ENCODE measurements around the gene RFTN1. TPM values are rescaled to one million over a fixed set of nuclear protein-coding genes. Genes with fewer than 3 reads are reported as not detected.

Gene RFTN1
- total RNA-seq, 1 experiment from 2014 or later = 21.3 TPM

DNA sequence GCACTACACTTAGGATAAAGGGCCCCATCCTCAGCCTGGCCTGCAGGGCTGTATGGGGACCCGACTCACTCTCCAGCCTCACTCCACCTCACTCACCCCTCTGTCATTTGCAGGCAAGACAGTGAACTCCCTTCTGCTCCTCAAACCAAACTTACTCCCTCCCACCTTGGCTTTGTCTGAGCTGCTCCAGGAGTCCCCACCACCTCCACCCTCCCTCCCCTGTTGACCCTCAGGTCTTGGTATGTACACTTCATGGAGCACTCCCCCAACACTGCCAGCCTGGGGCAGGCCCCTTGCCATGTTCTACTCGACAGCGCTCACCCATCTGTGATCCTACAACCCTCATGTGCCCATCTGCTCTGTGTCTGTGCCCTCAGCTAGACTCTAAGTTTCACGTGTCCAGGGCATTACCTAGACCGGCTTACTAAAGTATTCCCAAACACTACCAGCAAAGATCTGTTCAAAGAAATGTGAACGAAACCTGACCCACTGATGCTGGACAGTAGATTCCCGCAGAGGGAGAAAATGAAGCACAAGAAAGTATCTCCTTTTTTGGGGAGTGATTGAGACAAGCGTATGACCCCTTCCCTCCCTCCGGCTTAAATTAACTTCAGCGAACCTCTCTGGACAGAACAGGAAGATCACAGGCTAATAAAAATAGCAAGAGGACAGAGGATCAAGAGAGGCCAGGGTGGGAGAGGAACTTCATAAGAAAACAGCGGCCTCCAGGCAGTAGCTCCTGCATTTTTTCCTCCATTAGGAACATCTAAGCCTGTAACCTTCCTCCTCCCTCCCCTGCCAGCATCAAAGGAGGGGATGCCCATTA, 113.2 kb downstream of the RFTN1 start:
- no peak for DNase-seq (ENCODE audit: low spot score)
- in situ Hi-C loops (cut with HindIII; ENCODE audit: low sequenced_read_pairs) = no loop called here

DNA sequence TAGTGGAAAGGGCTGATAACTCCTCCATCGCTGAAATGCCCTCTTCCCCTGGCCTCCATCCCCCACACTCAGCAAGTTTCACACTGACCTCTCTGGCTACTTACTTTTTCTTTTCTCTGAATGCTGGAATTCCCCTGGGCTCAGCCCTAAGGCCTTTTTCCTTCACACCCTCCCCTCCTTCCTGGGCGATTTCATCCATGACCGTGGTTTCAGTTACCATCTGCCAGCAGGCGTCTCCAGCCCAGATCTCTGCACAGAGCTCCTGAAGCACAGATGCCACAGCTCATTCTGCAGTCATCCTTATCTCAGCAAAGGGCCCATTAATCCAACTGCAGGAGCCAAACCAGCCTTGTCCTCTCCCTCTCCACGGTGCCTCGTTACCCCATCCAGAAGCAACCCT, 114.0 kb downstream of the RFTN1 start:
- in situ Hi-C loops (cut with HindIII; ENCODE audit: low sequenced_read_pairs) = no loop called here
- DNase-seq (ENCODE audit: low spot score) = peak; percentile 68

DNA sequence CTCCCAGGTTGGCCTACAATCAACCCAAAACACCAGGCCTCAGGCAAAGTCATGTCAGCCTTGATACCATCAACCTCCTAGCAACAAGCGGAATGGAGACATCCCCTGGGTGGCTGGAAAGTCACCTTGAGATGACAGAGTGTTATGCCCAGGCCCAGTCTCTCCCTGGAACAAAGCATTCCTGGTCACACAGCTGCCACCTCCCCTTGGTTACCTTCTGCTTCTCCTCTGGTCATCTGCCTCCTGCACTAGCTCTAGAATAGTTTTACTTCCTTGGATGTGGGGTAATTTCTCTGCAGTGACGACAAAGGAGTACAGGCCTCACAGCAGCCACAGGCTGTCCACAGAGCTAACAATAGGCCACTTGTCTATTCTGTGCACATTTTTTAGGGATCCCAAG, 114.9 kb downstream of the RFTN1 start:
- no peak for DNase-seq (ENCODE audit: low spot score)
- in situ Hi-C loops (cut with HindIII; ENCODE audit: low sequenced_read_pairs) = no loop called here

DNA sequence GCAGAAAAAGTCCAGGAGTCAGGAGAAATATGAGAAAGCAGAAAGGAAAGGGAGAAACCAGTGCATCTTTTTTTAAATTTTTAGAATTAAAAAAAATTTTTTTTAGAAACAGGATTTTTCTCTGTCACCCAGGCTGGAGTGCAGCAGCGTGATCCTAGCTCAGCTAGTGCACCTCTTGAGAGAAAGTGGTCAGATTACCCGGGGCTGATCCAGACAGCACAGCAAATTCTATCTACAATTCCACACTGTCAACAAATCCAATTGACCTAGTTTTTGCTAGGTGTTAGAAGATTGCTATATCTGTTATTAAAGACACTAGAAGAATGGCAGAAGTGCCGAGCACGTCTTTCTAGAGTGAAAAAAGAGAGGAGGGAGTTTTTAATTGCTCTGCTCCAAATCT, 117.3 kb downstream of the RFTN1 start:
- in situ Hi-C loops (cut with HindIII; ENCODE audit: low sequenced_read_pairs) = no loop called here
- DNase-seq (ENCODE audit: low spot score) = no peak

DNA sequence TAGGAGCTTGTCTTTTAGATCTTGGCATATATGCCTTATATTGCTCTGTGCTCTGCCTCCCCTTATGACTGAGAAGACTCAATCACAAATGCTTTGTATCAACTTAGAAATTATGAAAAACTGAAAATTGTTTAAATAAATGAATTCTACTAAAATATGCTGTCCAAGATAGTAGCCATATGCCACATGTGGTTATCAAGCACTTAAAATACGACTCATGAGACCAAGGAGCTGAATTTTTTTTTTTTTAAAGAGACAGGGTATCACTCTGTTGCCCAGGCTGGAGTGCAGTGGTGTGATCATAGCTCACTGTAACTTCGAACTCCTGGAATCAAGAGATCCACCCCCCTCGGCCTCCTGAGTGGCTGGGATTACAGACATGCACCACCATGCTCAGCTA, 118.3 kb downstream of the RFTN1 start:
- in situ Hi-C loops (cut with HindIII; ENCODE audit: low sequenced_read_pairs) = no loop called here
- no peak for DNase-seq (ENCODE audit: low spot score)

DNA sequence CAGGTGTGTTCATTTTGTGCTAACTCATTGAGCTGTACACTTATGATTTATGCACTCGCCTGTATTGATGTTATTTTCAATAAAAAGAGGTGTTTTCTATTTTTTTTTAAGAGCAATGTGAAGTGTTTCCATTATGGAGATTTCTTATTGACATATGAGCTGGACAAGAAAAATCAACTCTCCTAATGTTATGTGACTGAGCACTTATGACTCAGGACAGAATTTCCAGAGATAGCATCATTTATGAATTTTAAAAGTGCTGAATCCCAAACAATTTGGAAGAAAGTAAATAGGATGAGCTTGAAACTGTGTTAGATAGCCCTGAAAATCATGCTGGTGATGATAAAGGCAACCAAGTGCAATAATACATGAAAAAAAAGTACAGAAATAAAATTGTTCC, 118.9 kb downstream of the RFTN1 start:
- no peak for DNase-seq (ENCODE audit: low spot score)
- in situ Hi-C loops (cut with HindIII; ENCODE audit: low sequenced_read_pairs) = no loop called here

DNA sequence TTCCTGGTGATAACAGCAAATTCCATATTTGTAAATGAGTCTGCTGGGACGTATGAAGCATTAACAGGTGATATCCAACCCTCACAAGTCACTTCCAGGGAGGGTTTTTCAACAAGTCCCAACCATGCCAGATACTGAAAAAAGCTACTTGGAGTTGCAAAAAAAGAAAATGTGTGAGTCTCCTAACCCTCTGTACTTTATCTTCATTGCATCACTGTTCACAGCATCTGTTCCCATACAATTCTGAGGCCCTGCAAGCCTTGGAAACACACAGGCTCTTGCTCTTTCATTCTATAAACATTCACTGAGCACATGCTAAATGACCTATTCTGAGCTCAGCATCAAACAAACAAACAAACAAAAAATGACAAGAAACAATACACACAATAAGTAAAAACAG, 120.8 kb downstream of the RFTN1 start:
- no peak for DNase-seq (ENCODE audit: low spot score)
- in situ Hi-C loops (cut with HindIII; ENCODE audit: low sequenced_read_pairs) = no loop called here

DNA sequence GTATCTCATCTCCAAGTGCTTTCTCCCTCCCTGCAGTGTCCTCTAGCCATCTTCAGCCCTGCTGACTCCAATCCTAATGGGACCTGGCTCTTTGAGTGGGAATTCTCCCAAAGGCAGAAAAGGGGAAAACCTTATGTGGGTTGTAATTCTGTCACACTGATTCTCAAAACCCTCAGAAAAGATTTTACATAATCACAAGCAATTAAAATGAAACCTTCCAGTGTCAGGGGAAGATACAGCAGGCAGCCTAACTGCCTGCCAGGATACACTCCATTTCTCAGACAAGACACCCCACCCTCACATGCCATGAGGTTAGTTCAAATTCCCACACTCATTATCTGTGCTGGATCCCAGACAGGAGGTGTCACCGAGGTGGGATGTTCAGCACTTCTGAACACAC, 121.4 kb downstream of the RFTN1 start:
- in situ Hi-C loops (cut with HindIII; ENCODE audit: low sequenced_read_pairs) = no loop called here
- no peak for DNase-seq (ENCODE audit: low spot score)

DNA sequence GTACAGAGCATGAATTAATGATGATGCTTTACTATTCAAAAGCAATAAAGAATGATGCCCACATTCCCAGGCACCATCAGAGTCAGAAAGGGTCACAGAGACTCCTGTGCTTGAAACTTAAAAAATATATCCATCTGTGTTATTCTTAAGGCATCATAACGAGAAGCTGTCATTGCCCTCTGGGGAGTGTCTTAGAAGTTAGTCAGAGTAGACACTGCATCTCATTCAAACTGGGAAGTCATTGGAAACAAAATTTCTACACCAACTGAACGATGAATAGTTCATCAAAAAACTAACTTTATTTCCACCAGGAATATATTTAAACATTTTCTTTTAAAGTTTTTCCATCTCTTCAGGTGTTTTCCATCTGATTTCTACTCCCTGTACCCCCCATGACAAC, 122.9 kb downstream of the RFTN1 start:
- no peak for DNase-seq (ENCODE audit: low spot score)
- in situ Hi-C loops (cut with HindIII; ENCODE audit: low sequenced_read_pairs) = no loop called here

DNA sequence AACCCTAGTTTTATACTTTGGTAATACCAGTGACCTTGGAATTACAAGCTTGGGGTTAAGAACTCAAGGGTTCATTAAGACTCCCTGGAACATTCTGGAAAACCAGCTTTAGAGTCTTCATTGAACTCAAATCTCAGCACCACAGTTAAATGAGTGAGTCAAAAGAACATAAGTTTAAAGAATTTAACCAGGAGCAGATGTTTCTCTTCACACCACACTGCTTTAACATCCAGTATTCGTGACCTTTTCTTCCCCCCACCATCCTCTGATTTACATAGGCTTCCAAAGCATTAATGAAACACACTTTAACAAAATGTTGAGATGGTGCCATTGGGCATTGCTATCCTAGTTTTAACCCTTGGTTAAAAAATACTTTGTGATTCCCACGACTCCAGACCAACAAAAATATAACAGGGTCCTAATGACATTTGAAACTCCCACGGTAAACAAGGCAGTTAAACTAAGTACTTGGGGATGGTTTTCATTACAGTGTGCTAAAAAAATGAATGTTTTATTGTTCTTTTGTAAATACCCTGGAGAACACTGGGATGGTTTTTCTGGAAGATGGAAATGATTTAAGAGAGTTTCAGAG, 124.6 kb downstream of the RFTN1 start:
- in situ Hi-C loops (cut with HindIII; ENCODE audit: low sequenced_read_pairs) = no loop called here
- no peak for DNase-seq (ENCODE audit: low spot score)

DNA sequence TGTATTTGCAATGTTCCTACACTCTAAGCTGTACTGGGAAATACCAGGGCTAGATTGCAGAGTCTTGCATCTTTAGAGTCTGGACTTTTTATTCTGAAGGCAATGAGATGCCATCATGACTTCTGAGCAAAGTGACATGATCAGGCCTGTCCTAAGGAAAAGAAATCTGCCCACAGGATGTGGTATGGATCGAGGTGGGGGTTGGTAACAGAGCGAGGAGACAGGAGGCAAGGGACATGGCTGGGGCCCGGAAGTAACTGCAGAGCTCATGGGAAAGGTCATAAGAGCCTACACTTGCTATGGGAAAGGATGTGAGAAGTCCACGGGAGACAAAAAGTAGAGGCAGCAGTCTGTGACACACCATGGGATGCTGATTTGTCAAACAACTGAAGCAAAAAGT, 126.9 kb downstream of the RFTN1 start:
- in situ Hi-C loops (cut with HindIII; ENCODE audit: low sequenced_read_pairs) = no loop called here
- DNase-seq (ENCODE audit: low spot score) = no peak

DNA sequence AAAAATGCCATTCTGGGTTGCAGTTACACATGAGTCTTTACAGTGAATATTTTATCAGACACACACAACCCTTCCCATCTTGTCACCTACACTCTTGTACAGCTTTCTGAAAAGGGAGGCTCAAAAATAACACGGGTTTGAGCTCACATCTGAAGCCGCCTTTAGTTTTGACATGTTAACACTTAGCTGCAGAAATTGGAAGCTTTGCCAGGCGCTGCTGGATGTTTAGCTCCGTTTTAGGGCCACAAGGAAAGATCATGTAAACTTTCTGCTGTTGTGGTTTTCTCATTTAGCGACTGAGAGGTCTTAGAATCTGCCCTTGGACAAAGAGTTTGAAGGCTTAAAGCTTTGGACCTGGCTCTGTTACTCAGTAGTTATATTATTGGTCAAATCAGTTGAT, 128.3 kb downstream of the RFTN1 start:
- in situ Hi-C loops (cut with HindIII; ENCODE audit: low sequenced_read_pairs) = no loop called here
- DNase-seq (ENCODE audit: low spot score) = no peak

DNA sequence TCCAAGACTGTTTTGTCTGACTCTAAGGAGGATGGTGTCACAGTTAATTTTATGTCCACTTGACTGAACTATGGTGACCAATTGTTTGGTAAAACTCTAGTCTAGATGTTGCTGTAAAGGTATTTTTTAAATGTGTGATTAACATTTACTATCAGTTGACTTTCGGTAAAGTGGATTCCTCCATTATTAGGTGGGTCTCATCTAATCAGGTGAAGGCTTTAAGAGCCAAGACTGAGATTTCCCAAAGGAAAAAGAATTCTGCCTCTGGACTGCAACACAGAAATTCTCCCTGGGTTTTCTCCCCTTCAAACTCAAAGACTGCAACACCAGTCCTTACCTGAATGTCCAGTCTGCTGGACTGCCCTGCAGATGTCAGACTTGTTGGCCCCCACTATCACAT, 129.6 kb downstream of the RFTN1 start:
- in situ Hi-C loops (cut with HindIII; ENCODE audit: low sequenced_read_pairs) = no loop called here
- DNase-seq (ENCODE audit: low spot score) = no peak

DNA sequence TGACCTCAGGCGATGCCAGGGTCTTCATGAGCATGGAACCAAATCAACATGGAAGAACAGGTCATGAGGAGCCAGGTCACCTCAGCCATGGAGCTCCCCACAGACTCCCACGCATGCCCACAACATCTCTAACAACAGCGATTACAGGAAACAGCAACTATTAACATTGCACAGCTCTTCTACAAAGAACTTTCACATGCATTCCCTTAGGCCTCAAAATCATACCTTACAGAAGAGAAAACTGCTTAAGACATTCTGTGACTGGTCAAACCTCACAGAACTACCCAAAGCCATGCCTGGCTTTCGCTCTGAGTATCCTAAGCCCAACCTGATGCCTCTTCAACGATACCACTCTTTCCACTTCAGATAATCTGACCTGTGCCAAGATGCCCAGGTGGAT, 130.7 kb downstream of the RFTN1 start:
- no peak for DNase-seq (ENCODE audit: low spot score)
- in situ Hi-C loops (cut with HindIII; ENCODE audit: low sequenced_read_pairs) = no loop called here

DNA sequence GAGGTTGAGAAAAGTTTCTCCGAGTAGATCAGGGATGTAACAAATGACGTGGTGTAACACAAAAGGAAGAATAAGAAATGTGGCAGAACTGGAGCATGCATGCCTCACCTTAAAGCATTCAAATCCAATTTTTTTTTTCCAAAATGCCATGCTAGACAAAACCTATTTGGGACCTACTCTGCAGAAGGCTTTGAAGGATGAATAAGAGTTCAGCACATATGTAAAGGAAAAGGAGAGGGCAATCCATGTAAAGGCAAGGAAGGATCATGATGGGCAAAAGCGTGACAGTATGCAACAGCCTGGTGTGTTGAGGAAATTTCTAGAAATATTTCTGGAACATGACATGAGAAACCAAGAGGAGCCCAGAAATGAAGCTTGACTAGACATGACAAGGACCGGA, 132.1 kb downstream of the RFTN1 start:
- in situ Hi-C loops (cut with HindIII; ENCODE audit: low sequenced_read_pairs) = no loop called here

DNA sequence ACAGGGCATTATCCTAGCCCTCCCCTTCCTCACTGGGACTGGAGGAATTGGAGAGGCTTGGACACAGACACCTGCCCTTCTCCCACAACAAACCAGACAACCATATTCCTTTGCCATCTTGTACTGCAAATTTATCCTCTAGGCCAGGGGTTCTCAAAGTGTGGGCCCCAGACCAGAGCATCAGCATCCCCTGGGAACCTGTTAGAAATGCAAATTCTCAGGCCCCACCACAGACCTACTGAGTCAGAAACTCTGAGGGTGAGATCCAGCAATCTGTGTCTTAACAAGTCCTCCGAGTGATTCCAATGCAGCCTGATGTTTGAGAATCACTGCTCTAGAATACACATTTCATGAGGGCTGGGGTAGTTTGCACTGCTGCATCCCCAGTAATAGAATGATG, 133.1 kb downstream of the RFTN1 start:
- in situ Hi-C loops (cut with HindIII; ENCODE audit: low sequenced_read_pairs) = no loop called here
- no peak for DNase-seq (ENCODE audit: low spot score)

More for the DNA sequence above, 132.1 kb downstream of the RFTN1 start:
- no peak for DNase-seq (ENCODE audit: low spot score)

DNA sequence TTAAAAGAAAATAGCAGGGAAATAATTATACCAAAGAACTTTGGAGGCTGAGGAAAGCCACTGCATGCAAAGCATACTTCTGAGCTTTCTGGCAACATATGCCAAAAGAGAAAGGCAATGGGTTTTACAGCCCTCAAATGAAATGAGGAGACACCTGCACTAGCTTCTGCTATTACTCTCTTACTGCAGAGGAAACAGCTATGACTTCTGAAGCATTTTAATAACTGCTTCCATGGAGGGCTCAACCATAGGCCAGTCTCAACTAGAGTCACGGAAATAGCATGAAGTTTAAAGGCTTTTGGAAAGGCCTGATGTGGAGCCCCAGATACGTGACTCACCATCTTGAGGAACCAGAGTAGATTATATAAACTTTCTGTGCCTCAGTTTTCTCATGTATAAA, 133.7 kb downstream of the RFTN1 start:
- DNase-seq (ENCODE audit: low spot score) = no peak
- in situ Hi-C loops (cut with HindIII; ENCODE audit: low sequenced_read_pairs) = no loop called here

DNA sequence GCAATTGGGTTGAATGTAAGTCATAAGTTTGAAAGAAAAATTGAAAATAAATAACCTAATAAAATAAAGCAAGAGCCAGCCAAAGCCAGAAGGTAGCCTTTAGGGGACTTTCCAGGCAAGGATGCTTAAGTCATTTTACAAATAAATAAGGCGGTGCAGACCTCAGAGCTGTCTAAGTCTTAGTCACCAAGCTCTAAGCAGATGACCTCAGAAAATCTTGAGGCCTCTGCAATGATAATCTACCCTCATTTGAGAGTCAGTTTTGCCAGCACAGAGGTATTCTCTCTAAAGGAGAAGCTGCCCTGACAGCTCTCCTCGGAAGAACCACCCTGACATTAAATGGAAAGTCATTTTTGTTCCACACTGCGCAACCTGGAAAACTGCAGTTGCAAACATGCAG, 134.6 kb downstream of the RFTN1 start:
- no peak for DNase-seq (ENCODE audit: low spot score)
- in situ Hi-C loops (cut with HindIII; ENCODE audit: low sequenced_read_pairs) = no loop called here

DNA sequence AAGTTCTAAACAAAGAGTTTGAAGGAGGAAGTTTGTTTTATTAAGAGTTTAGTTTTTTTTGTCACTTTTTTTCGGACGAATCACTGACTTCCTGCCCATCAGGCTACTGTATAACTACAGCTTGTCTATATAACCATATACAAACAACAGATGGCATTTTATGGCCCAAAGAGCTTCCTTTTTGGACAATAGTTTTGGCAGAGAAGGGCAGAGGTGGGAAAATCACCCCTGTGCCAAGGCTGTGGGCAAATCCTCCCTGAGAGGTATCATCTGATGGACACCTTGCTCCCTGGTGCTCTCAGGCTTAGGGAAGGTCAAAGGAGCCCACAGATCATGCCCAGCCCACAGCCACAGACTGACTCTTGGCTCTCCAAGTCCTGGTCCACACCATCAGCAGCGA, 135.1 kb downstream of the RFTN1 start:
- no peak for DNase-seq (ENCODE audit: low spot score)
- in situ Hi-C loops (cut with HindIII; ENCODE audit: low sequenced_read_pairs) = no loop called here

DNA sequence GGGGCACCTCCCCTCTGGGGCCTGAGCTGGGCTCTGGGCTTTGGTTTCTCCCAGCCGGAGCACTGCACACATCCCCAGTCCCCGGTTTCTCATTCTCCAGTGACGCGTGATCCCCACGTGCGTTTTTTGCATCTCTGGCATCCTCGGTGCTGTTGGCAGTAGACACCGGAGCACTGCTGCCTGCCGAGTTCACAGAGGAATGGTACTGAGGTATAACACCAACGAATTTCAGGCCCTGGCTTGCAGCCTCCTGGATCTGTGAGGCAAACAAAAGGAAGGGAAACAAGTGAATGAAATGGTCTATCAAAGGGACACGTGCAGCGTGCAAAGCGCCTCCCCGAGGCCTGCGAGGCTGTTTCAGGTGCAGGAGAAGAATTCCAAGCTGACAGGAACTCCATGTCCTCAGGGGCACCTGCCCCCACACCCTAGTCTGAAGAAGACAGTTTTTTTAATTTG, 135.6 kb downstream of the RFTN1 start:
- peak; percentile 85 for DNase-seq (ENCODE audit: low spot score)
- in situ Hi-C loops (cut with HindIII; ENCODE audit: low sequenced_read_pairs) = no loop called here

DNA sequence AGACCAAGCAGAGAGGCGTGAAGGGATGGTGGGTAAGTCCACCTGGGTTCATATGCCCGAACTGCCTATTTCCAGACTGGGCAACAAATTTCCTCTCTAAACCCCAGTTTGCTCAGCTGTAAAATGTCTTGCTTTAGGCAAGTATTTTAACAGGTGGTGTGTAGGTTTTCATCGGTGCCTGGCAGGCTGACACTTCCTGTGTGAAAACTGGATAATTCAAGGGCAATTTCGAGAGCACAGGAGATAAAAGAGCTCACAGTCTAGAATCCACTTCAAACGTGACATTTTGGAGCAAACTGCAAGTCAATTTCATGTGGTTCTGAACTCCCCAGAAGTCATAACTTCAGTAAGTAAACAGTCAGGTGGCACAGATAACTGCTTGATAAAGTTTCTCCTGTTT, 136.3 kb downstream of the RFTN1 start:
- DNase-seq (ENCODE audit: low spot score) = peak; percentile 64
- in situ Hi-C loops (cut with HindIII; ENCODE audit: low sequenced_read_pairs) = no loop called here
